HG03439 (cell line): Measurements from ENCODE around the gene SLC14A1.

Experiments
- ATAC-seq: cut with Tn5 transposase; IDR thresholded peaks from one replicate; pipeline ENCODE4 v1.9.1; 2021; ENCODE audit warnings: mild to moderate bottlenecking, moderate library complexity; ENCODE audit not compliant: unreplicated experiment

SLC14A1 gene

DNA sequence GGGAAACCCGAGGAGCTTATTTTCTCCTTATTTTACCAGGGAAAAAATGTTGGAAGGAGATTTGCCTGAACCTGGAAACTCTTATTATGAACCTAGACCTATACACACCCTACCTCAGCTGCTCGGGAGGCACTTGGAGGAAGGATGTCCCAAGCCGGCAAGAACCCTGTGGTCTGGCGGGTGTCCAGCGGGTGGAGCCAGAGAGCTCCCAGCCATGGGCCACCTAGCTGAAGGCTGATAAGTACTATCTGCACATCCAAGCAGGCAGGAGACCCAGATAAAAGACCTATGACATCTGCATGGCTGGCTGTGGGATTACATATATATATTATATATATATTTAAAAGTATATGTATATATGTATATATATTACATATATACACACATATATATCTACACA lies 1.1 kb upstream of the SLC14A1 start:
- ATAC-seq: peak; percentile 97

DNA sequence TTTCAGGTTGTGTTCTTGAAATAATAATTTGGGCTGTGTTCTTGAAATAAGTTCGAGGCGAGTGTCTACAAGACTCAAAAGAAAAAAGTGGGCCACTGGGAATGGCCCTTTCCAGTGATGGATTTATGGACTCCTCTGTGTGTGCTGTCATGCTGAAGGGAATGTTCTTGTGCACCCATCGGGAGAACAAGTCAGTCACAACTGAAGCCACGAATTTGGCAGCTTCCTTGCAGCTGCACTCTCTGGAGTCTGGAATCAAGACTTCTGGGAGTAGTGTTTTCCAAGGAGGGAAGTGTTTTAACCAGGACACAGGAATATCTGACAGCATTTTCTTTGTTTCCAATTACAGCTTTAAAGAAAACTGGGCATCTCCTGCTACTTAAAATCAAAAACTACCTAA lies 620 bp downstream of the SLC14A1 start:
- no peak for ATAC-seq

DNA sequence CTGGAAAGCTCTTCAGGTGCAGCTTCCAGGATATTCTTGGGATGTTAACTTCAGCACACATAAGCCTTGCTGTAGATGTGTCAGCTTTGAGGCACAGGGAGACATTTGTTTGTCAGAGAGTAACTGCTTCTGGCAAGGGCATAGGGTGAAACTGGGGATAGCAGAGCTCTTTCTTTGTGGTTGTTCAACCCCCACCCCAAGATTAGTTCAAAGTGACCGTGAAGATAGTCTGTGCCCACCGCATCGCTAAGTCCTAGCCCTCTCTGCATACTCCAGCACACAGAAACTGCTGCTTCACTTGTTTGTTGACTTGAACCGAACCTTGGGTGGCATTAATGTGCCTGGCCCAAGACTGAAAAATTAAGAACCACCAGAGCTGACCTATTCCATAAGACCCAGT lies 1.4 kb downstream of the SLC14A1 start:
- ATAC-seq: no peak

DNA sequence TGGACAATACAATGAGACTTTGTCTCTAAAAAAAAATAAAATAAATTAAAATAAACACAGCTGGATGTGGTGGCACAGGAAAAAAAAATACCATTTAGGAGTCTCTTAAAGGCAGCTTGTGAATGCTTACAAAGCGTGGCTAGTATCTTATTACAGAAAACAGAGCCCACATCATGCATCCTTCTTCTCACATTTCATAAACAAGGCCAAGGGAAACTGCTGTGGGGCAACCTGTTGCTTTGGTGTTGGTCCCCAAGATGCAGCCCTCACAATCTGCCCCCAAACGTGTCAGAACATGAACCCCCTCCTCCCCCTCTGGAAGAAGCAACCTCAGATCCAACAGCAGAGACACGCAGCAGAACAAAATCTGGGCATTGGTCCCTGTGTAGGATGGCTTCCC lies 2.6 kb downstream of the SLC14A1 start:
- no peak for ATAC-seq

DNA sequence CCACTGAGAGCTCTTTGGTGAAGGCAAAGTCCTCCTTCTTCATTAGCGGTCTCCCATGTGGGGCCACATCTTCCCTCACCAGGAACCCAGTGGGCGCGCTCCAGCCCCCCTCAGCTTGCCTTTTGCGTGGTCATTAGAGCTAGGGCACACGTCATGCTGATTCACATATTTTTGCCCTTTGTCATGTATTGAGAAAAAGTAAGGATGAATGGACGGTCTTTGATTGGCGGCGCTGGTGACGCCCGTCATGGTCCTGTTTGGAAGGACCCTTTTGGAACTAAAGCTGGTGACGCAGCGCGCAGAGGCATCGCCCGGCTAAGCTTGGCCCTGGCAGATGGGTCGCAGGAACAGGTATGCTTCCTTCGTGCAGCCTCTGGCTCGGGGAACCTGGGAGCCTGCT lies 3.1 kb downstream of the SLC14A1 start:
- no peak for ATAC-seq

DNA sequence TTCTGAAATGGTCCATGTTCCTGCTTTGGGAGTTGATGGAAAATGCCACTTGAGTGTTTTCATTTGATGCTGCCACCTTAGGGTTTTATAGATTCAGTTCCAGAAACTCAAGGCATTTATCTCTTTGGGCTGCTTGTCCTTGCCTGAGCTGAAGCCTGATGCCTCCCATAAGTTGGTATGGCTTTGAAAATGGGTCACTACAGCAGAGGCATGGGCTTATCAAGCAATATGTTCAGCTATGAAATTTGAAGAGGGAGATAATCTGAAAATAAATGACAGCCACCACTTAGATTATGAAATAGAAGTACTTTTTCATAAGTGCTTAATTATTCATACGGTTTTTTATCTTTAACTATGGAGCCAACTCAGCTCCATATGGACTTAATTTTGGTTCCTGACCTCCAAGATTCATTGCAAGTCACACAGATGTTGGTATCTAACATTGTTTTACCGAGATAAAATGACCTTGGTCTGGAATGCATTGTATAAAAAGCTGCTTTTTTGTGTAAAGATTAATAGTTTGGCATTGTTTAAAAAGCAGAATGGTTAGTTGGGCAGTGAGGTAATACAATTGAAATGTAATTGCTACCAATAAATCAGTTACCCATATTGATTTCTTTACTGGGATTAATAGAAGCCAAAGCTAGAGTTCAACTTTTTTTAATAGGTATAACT lies 4.5 kb downstream of the SLC14A1 start:
- no peak for ATAC-seq

DNA sequence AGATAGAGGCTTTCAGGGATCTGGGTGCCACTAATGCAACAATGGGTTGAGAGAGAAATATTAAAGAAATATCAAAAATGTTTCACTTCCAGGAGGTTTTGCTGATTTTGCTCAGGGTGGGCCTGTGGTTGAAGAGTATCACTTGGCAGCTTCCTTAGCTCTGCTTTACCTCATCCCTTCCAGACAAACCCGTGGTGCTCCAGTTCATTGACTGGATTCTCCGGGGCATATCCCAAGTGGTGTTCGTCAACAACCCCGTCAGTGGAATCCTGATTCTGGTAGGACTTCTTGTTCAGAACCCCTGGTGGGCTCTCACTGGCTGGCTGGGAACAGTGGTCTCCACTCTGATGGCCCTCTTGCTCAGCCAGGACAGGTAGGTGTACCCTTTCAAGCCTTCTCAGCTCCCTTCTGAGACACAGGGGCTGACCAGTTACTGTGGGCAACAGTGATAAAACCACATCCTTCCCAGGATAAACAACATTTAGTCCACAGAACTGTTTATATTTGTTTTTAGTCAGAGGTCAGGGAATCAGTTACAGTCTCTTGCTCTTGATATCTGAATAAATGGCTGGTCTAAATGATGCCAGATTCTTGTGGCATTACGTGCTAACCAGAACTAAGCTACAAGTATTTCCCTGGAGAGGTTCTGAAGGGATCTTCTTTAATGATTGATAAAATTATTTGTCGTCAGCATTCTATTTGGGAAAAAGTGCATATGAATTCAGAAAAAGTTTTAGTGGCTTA lies 7.0 kb downstream of the SLC14A1 start:
- ATAC-seq: no peak

DNA sequence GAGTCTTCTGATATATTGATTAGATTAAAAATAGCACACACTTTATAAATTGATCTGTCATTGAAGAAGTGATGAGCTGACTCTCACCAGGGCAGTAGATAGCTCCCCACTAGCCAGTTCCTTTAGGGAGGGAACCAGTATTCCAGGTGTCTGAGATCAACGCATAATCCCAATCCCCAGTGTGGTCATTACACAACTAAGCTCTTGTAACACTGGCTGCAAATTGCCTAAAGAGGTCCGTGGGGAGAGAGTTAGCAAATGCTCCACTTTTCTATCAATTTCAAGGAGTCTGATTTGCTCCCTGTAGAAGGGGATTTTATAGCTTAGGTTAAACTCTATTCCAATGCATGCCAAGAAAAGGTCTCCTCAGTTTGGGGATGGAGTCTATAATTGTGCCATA lies 7.7 kb downstream of the SLC14A1 start:
- no peak for ATAC-seq

DNA sequence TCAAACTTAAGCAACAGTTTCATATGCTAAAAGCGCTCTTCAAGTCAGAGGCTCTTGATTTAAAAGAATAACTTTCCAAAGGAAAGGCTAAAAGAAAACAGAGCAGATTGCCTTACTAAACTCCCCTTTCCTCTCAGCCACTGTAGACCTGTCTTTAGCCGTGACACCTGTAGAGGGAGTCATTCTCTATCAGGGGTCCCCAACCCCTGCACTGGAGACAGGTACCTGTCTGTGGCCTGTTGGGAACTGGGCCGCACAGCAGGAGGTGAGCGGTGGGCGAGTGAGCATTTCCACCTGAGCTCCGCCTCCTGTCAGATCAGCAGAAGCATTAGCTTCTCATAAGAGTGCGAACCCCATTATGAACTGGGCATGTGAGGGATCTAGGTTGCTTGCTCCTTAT lies 9.6 kb downstream of the SLC14A1 start:
- ATAC-seq: no peak

DNA sequence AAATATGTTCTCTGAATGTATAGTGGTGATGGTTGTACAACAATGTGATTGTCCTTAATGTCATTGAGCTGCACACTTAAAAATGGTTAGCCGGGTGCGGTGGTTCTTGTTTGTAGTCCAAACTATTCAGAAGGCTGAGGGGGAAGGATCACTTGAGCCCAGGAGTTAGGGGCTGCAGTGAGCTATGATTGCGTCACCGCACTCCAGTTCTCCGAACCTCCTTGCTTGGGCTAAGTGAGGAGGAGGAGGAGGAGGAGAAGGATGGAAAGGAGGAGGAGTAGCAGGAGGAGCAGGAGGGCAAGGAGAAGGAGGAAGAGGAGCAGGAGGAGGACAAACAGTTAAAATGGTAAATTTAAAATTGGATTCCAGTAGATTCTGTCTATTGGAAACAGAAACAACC lies 10.5 kb downstream of the SLC14A1 start:
- no peak for ATAC-seq

DNA sequence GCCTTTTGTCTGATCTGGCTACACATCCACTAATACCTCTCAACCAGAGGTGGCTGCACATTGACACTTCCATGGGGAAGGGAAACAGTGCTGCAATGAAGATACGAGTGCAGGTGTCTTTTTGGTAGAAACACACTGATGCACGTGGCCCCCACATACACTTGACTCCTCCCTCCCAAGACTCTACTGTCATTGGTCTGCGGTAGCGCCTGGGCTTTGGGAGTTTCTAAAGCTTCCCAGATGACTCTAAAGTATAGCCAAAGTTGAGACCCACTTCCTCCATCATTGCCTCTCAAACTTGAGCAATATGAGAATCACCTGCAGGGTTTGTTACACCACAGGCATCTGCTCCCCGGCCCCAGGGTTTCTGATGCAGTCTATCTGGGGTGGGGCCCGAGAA lies 11.0 kb downstream of the SLC14A1 start:
- no peak for ATAC-seq

DNA sequence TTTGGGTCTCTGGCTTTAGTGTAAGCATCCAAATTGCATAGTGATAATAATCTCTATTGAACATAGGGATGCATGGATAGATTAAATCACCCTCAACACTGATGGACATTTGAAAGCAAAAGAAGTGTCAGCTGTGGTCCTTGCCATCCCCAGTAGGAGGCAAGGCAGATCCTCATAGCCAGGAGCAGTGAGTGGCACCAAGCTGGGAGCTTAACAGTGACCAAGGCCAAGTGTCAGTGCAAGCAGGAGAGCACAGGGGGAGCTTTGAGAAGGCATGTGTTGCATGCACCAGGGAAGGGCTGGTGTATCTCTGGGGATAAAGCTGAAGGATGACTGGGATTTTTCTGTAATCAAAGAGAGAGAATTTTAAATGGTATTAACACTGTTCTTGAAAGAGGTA lies 14.7 kb downstream of the SLC14A1 start:
- no peak for ATAC-seq

DNA sequence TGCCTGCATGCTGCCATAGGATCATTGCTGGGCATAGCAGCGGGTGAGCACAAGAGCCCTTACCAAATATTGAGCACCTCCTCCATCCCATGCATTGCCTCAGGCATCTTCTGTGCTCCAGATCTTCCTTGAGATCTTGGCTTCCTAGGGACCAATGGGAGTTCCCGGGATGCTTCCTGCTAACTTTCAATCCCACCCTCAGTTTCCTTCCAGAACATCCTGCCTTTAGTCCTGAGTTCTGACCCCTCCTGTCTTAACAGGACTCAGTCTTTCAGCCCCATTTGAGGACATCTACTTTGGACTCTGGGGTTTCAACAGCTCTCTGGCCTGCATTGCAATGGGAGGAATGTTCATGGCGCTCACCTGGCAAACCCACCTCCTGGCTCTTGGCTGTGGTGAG lies 15.3 kb downstream of the SLC14A1 start:
- ATAC-seq: no peak

DNA sequence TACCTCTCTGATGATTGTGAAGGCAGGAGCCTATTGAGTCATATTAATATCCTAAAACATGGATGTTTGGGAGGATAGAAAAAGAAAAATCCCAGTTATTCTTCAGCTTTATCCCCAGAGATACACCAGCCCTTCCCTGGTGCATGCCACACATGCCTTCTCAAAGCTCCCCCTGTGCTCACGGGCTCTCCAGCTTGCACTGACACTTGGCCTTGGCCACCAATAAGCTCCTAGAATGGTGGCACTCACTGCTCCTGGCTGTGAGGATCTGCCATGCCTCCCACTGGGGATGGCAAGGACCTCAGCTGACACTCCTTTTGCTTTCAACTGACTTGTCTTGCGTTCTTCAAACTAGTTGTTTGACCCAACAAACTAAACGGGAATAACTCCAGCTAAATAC lies 15.9 kb downstream of the SLC14A1 start:
- no peak for ATAC-seq

DNA sequence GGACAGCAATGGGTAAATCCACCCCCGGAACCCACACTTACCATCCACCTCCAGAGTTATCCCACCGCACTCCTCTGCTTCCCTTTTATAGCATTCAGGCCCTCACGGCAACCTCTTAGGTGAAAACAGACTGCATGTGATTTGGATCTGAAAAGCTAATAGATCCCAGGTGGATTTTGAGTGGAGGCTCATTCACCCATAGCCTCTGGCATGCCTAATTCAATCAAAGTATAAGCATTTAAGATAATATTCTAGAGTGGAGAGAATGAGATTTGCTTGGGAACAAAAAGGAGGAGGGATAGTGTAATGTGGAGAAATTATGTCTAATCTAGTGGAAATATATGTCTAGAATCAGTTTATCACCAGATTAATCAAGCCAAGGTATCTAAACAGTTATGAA lies 17.1 kb downstream of the SLC14A1 start:
- no peak for ATAC-seq

DNA sequence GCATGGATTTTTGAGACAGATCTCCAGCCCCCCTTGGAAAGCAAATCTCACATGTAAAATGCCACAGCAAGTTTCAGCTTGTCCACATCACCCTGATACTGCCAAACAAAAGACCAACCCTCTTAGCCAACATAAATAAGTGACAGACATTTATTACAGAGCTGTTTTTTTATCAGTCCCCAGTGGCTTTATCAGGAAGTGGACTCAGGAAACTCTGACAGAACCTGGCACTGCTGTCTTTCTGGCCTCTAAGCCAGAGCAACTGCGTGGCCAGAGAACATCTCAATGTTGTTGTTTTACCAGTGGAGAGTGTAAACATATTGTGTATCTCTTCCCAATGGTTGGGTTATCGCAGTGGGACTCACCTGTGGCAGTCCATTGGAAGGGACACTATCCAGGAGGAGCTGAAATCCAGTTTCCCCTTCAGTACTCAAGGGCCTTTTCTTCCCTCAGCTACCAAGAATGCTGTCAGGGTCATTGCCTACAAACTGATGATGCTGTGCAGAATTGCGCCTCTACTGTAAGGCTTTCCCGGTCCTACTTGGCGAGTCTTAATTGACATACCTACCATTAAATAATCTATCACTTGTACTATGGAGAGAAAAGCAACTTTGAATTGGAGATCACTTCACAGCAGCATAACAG lies 22.0 kb downstream of the SLC14A1 start:
- ATAC-seq: no peak

DNA sequence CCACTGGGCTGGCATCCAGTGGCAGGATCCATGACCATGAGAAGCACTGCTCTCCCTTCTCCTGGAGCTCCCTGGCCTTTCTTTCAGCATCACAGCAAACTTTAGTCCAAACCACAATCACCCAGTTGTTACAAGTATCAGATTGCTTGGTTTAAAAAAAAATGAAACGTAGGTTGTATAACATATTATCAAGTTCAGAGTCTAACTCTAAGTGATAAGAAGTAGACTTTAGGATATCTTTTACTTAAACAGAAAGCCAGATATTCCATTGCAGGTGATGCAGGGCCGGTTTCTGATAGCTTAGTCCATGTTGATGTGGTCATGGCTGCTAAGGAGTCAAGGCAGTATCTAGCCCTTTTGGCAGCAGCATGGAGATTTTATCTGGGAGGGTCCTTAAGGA lies 24.5 kb downstream of the SLC14A1 start:
- no peak for ATAC-seq

DNA sequence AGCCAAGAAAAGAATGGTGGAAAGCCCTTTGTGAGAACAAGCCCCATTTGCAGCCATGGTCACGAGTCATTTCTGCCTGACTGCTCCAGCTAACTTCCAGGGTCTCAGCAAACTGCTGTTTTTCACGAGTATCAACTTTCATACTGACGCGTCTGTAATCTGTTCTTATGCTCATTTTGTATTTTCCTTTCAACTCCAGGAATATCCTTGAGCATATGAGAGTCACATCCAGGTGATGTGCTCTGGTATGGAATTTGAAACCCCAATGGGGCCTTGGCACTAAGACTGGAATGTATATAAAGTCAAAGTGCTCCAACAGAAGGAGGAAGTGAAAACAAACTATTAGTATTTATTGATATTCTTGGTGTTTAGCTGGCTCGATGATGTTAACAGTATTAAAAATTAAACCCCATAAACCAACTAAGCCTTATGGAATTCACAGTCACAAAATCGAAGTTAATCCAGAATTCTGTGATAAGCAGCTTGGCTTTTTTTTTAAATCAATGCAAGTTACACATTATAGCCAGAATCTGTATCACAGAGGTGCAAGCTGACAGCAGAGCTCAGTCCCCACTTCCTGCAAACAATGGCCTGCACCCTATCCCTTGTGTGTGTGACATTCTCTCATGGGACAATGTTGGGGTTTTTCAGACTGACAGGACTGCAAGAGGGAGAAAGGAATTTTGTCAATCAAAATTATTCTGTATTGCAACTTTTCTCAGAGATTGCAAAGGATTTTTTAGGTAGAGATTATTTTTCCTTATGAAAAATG lies 26.1 kb downstream of the SLC14A1 start:
- no peak for ATAC-seq

DNA sequence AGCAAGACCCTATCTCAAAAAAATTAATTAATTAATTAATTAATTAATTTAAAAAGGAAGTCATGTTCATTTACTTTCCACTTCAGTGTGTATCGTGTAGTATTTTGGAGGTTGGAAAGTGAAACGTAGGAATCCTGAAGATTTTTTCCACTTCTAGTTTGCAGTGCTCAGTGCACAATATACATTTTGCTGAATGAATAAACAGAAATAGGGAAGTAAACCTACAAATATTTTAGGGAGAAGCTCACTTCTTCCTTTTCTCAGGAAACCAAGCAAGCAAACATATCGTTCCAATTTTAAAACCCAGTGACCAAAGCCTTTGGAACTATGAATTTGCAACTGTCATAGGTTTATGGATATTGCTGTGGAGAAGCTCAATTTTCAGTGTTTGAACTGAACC lies 27.8 kb downstream of the SLC14A1 start:
- no peak for ATAC-seq

DNA sequence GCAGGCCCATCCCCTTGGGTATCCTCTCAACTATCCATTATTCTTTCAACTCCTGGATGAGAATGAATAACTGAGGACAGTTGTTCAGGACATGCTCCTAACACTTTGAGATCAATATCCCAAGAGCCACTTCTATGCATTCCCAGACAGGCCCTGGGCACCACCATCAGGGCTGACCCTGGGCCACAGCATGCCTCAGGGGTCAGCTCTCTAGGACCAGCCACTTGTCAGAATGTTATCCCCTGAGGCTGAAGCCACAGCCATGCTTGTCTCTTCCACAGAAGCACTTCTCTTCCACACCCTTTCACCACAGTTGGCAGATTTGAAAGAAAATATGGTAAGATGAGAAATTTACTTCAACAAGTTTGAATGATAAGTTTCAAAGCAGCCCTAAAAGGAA lies 28.7 kb downstream of the SLC14A1 start:
- ATAC-seq: no peak

DNA sequence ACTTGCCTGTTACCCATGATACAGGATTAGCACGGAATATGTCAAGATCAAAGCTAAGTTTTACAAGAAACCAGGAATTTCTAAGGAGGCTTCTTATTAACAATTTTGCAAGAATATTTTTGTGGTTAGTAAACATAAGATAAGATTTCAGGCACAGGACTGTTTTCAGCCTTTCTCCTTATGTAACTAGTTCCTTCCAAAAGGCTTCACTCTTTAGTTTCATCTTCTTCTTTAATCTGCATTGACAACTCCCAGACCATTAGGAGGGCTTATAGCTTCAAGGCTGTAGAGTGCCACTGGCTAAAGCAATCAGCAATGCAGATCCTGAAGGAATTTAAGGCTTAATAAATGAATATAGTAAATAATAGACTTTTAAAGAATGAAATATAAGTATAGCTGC lies 29.3 kb downstream of the SLC14A1 start:
- ATAC-seq: no peak

DNA sequence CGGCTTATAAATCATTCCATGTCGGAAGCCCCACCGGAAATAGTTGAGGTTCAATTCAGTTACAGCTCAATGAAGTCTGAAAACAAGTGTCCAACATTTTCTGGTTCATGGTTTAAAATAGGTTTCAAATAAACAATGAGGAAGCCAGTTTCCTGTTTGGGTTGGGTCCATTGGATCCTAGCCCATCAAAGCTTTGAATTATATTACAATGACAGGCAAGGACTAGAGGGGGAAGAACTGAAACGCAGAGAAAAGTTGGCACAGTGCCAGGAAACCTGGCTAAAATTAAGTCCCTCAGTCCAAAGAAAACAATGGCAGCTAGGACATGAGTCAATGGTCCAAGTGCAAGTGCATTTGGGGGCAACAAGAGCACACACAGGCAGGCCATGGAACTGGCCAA lies 32.0 kb downstream of the SLC14A1 start:
- ATAC-seq: no peak
